Gastroesophageal sphincter (tissue), 4 donors: Measurements from ENCODE around the gene TAGLN3. TPM values are rescaled to one million over a fixed set of nuclear protein-coding genes. Genes with fewer than 3 reads are reported as not detected.

Experiments used
- ATAC-seq: fragments of 150-250 bp; one replicate; pipeline ENCODE4 v1.9.1; 2016; ENCODE audit warnings: mild to moderate bottlenecking, moderate library complexity
- H3K27ac ChIP-seq, 4 donors: fragments of 200-600 bp; sonication (generic) in 3 of 4; 1 replicate in 3 of 4; 2 replicates in 1 of 4; pipeline ENCODE4 v1.5.1; 2016 to 2019
- H3K27me3 ChIP-seq: fragments of 200-600 bp; sonication (generic); one replicate; pipeline ENCODE4 v1.5.1; 2019
- H3K36me3 ChIP-seq, 2 donors: fragments of 200-600 bp; sonication (generic); one replicate each; pipeline ENCODE4 v1.5.1; 2019; ENCODE audit warnings: control low read depth in 1 of 2
- H3K4me1 ChIP-seq, 3 donors: fragments of 200-600 bp; sonication (generic); 1 replicate in 2 of 3; 2 replicates in 1 of 3; pipeline ENCODE4 v1.5.1; 2016 to 2019; ENCODE audit warnings: control low read depth in 2 of 3
- H3K4me3 ChIP-seq, 2 donors: fragments of 200-600 bp; sonication (generic); one replicate each; pipeline ENCODE4 v1.5.1; 2019; ENCODE audit warnings: mild to moderate bottlenecking in 1 of 2, moderate library complexity in 1 of 2
- H3K9me3 ChIP-seq, 3 donors: fragments of 200-600 bp; sonication (generic); one replicate each; pipeline ENCODE4 v1.5.1; 2017 to 2019; ENCODE audit warnings: control low read depth in 2 of 3
- EP300 ChIP-seq: sonication (generic); formaldehyde crosslinking; IDR thresholded peaks from one replicate; pipeline ENCODE4 v1.6.1; 2017; ENCODE audit warnings: antibody characterized with exemption, mild to moderate bottlenecking
- POLR2A ChIP-seq, 2 donors: fragments of 450-650 bp; IDR thresholded peaks; one replicate each; pipeline ENCODE4 v1.6.1; 2017; ENCODE audit warnings: antibody characterized with exemption in 2 of 2, mild to moderate bottlenecking in 2 of 2, moderate library complexity in 1 of 2
- POLR2AphosphoS5 ChIP-seq: sonication (generic); formaldehyde crosslinking; IDR thresholded peaks from one replicate; pipeline ENCODE4 v1.6.1; 2017; ENCODE audit warnings: antibody characterized with exemption
- WGBS, 2 donors: methylation state at CpG; one replicate each; pipeline ENCODE4 v1.1.5; 2018; ENCODE audit warnings: low coverage in 1 of 2; 5-methylcytosine and 5-hydroxymethylcytosine counted together
- total RNA-seq, 4 donors: library from RNA; depleted of rRNA; stranded (reverse); fragments of >200 nt; gene quantifications; one replicate each; pipeline ENCODE4 v1.1.0, GENCODE V29; 2016
- TF ChIP-seq, protein P1 (sequence below), 4 experiments: fragments of 200-600 bp in 2 of 4; fragments of 450-650 bp in 2 of 4; sonication (generic) in 1 of 4; IDR thresholded peaks; one replicate each; pipeline ENCODE4 v1.5.1; 2017 to 2019; ENCODE audit warnings: antibody characterized with exemption in 4 of 4, mild to moderate bottlenecking in 2 of 4, moderate library complexity in 2 of 4

The TAGLN3 gene
- total RNA-seq, 4 donors from 2014 or later, result 1.1 to 2.7 (median 1.5) TPM; not detected in 1

DNA sequence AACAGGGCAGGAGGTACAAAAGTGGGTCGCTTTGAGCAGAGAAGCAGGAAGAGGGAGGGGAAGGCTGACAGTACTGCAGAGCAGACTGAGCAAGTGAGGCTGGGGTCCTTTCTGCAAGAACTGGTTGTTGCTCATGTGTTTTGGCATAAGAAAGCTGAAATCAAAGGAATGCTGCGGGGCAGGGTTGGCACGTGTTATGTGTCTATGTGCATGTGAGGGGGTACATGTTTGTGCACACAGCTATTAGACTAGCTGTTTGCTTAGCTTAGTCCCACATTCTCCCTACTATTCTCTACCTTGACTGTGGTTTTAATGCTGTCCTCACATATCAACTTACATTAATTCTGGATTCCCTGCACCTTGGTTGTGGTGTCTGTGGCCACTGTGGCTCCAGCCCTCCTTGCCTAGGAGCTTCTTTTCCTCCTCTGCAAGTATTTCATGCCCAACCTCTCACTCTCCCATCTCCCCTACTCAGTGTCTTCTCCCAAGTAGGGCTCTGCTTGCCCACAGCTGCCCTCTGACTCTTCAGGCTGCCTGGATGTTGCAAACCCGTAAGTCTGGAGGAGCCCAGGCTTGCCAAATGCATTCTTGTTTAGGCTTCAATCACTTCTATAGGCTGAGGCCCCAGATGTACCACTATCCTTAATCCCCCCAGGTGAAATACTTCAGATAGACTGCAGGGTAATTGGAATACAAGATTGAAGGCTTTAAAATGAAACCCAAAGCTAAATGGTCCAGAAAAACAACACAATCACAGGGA lies 4.8 kb downstream of the TAGLN3 start:
- no peak overlapping the region for H3K4me3 ChIP-seq
- TF ChIP-seq POLR2AphosphoS5, result no peak
- no peak for TF ChIP-seq POLR2A (IDR thresholded peaks at IDR 0.05)
- TF ChIP-seq, protein P1, sequence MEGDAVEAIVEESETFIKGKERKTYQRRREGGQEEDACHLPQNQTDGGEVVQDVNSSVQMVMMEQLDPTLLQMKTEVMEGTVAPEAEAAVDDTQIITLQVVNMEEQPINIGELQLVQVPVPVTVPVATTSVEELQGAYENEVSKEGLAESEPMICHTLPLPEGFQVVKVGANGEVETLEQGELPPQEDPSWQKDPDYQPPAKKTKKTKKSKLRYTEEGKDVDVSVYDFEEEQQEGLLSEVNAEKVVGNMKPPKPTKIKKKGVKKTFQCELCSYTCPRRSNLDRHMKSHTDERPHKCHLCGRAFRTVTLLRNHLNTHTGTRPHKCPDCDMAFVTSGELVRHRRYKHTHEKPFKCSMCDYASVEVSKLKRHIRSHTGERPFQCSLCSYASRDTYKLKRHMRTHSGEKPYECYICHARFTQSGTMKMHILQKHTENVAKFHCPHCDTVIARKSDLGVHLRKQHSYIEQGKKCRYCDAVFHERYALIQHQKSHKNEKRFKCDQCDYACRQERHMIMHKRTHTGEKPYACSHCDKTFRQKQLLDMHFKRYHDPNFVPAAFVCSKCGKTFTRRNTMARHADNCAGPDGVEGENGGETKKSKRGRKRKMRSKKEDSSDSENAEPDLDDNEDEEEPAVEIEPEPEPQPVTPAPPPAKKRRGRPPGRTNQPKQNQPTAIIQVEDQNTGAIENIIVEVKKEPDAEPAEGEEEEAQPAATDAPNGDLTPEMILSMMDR (IDR thresholded peaks at IDR 0.05), result no peak
- TF ChIP-seq EP300, result no peak
- H3K4me1 ChIP-seq, result peaks cover 0 to 13% (median 6%) of the 10 kb centered on the region in 3 donors
- H3K36me3 ChIP-seq, result no peaks in the 10 kb centered on the region
- H3K27ac ChIP-seq, result no peak overlapping the region
- WGBS, 2 donors, result 56 to 85% methylated on average over 3 of the region's 4 CpGs
- peaks cover 7% of the 10 kb centered on the region for H3K27me3 ChIP-seq
- no peaks in the 10 kb centered on the region for H3K9me3 ChIP-seq
- ATAC-seq, result no peak

DNA sequence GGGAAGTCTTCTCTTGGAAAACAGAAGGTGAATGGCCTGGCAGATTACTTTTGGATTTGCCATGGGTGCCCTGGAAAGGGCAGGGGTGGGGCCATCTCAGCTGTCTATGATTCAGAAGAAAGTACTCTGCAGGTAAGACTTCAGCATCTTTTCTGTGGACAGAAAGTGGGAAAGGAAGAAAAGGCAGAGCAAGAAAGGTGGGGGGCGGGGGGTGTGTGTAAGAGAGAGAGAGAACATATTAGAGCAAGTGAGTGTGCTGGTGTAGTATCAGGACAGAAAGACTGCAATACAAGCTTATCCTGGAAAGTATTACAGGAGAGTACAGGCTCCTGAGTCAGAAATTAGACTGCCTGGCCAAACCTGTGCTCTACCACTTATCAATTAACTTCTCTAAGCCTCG lies 5.5 kb downstream of the TAGLN3 start:
- H3K9me3 ChIP-seq, result no peaks in the 10 kb centered on the region
- no peak overlapping the region for H3K4me3 ChIP-seq
- peaks cover 0 to 6% (median 3%) of the 10 kb centered on the region in 3 donors for H3K4me1 ChIP-seq
- H3K27ac ChIP-seq, result no peak overlapping the region
- TF ChIP-seq POLR2AphosphoS5 (no peak), EP300 (no peak), POLR2A (IDR thresholded peaks at IDR 0.05) (no peak)
- TF ChIP-seq, protein P1 (IDR thresholded peaks at IDR 0.05), result no peak
- 86 to 100% methylated on average over 1 of the region's 2 CpGs for WGBS, 2 donors
- H3K36me3 ChIP-seq, result no peaks in the 10 kb centered on the region
- H3K27me3 ChIP-seq, result peaks cover 7% of the 10 kb centered on the region
- ATAC-seq, result no peak

GRCh38 chr3:112004669-112005068 lies 5.9 kb downstream of the TAGLN3 start:
- ATAC-seq, result no peak
- peaks cover 0 to 1% (median 0%) of the 10 kb centered on the region in 3 donors for H3K4me1 ChIP-seq
- H3K27me3 ChIP-seq, result peaks cover 7% of the 10 kb centered on the region
- H3K9me3 ChIP-seq, result no peaks in the 10 kb centered on the region
- no peak overlapping the region for H3K27ac ChIP-seq
- H3K36me3 ChIP-seq, result no peaks in the 10 kb centered on the region
- WGBS, 2 donors, result 84 to 94% methylated on average over 2 of the region's 2 CpGs
- no peak overlapping the region for H3K4me3 ChIP-seq
- no peak for TF ChIP-seq POLR2A (IDR thresholded peaks at IDR 0.05)
- TF ChIP-seq, protein P1 (IDR thresholded peaks at IDR 0.05), result no peak
- no peak for TF ChIP-seq POLR2AphosphoS5
- TF ChIP-seq EP300, result no peak

GRCh38 chr3:112005091-112005672 lies 6.5 kb downstream of the TAGLN3 start:
- Histone ChIP-seq H3K9me3 (no peaks in the 10 kb centered on the region), H3K27ac (no peak overlapping the region), H3K27me3 (peaks cover 5% of the 10 kb centered on the region), H3K36me3 (no peaks in the 10 kb centered on the region), H3K4me3 (no peak overlapping the region), H3K4me1 (no peaks in the 10 kb centered on the region)
- no peak for ATAC-seq
- TF ChIP-seq EP300 (no peak), POLR2A (IDR thresholded peaks at IDR 0.05) (no peak), POLR2AphosphoS5 (no peak)
- TF ChIP-seq, protein P1 (IDR thresholded peaks at IDR 0.05), result no peak
- WGBS, 2 donors, result 71 to 74% methylated on average over 2 to 4 of the region's 4 CpGs

DNA sequence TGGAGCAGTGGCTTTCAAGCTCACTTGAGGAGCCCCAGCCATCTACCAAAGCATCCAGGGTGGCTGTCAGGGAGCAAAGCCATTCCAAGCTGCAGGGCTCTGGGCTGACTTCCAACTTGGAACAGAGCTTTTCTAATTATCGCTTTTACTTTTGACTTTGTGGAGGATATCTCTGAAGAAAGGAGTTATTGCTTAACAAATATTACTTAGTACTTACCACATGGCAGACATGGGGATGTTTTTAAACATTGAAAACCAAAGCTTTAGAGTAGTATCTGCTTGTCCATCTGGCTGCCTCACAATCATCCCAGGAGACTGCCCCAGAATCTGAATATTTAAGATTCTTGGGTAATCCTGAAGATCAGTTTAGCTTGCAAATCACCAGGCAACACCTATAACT lies 8.9 kb downstream of the TAGLN3 start:
- Histone ChIP-seq H3K36me3 (no peaks in the 10 kb centered on the region), H3K9me3 (no peaks in the 10 kb centered on the region), H3K4me1 (no peaks in the 10 kb centered on the region), H3K4me3 (no peak overlapping the region), H3K27me3 (no peaks in the 10 kb centered on the region), H3K27ac (no peak overlapping the region)
- peak; percentile 42 for ATAC-seq
- no peak for TF ChIP-seq POLR2A (IDR thresholded peaks at IDR 0.05)
- TF ChIP-seq, protein P1 (IDR thresholded peaks at IDR 0.05), result no peak
- TF ChIP-seq EP300, result no peak
- TF ChIP-seq POLR2AphosphoS5, result no peak
- WGBS, 2 donors, result 7 to 17% methylated on average over 1 of the region's 1 CpG
